KOPT-K1 (cell line): Measurements from ENCODE around the gene SEZ6L.
"Not testable (repeated sequence)": the region's sequence is repeated elsewhere in the genome, so short reads cannot be mapped to it uniquely, and the experiment has no call there.

Experiments used
- H3K27ac ChIP-seq: fragments of 200-600 bp; sonication (generic); 2 replicates; pipeline ENCODE4 v1.5.1; 2016; ENCODE audit warnings: antibody characterized with exemption, mild to moderate bottlenecking, low read depth, low read length; ENCODE audit not compliant: poor library complexity, severe bottlenecking
- H3K36me3 ChIP-seq: fragments of 200-600 bp; sonication (generic); 2 replicates; pipeline ENCODE4 v1.5.1; 2017; ENCODE audit warnings: antibody characterized with exemption, mild to moderate bottlenecking, low read length, moderate library complexity; ENCODE audit not compliant: insufficient read depth
- H3K9me3 ChIP-seq: fragments of 200-600 bp; sonication (generic); 2 replicates; pipeline ENCODE4 v1.5.1; 2017; ENCODE audit warnings: antibody characterized with exemption, low read length, mild to moderate bottlenecking; ENCODE audit not compliant: insufficient read depth, poor library complexity, severe bottlenecking

Gene SEZ6L

GRCh38 chr22:26404851-26405421 lies 235.7 kb downstream of the SEZ6L start:
- H3K27ac ChIP-seq: no peak overlapping the region

DNA sequence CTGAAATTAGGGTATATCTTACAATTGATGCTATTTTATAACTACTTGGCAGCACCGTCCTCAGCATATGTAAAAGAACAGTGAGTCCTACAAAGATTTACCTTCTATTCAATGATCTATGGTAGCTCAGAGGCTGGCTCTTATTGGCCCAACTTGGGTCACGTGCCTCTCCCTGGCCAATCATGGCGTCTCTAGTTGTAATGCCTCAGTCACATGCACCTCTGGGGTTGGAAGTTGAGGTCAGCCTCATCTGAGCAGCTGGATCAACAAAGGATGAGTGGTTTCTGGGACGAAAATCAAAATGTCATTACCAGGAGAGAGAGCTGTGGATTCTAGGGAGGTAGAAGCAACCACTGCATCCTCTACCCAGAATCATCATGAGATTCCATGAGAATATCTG lies 236.9 kb downstream of the SEZ6L start:
- Histone ChIP-seq H3K9me3 (peaks cover 5% of the 10 kb centered on the region), H3K36me3 (no peaks in the 10 kb centered on the region), H3K27ac (no peak overlapping the region)

More at GRCh38 chr22:26404851-26405421, 235.7 kb downstream of the SEZ6L start:
- Histone ChIP-seq H3K36me3 (no peaks in the 10 kb centered on the region), H3K9me3 (peaks cover 5% of the 10 kb centered on the region)

DNA sequence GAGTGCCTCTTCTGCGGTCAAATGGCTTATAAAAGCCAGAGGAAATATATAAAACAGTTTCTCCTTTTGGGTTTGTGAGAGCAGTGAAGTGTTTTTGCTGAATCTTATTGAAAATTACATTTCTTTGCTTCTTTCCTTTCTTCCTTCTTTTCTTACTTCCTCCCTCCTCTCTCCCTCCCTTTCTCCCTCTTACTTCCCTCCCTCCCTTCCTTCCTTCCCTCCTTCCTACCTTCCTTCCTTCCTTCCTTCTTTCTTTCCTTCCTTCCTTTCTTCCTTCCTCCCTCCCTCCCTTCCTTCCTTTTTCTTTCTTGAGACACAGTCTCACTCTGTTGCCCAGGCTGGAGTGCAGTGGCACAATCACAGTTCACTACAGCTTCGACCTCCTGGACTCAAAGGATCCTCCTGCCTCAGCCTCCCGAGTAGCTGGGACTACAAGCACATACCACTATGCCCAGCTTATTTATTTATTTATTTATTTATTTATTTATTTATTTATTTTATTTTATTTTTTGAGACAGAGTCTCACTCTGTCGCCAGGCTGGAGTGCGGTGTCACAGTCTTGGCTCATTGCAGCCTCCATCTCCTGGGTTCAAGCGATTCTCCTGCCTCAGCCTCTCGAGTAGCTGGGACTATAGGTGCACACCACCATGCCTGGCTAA lies 239.4 kb downstream of the SEZ6L start:
- not testable (repeated sequence) for H3K9me3 ChIP-seq

GRCh38 chr22:26409719-26410335 lies 240.6 kb downstream of the SEZ6L start:
- Histone ChIP-seq H3K36me3 (no peaks in the 10 kb centered on the region), H3K9me3 (peaks cover 5% of the 10 kb centered on the region)

More for the DNA sequence above, 239.4 kb downstream of the SEZ6L start:
- H3K36me3 ChIP-seq, H3K27ac ChIP-seq: not testable (repeated sequence)

DNA sequence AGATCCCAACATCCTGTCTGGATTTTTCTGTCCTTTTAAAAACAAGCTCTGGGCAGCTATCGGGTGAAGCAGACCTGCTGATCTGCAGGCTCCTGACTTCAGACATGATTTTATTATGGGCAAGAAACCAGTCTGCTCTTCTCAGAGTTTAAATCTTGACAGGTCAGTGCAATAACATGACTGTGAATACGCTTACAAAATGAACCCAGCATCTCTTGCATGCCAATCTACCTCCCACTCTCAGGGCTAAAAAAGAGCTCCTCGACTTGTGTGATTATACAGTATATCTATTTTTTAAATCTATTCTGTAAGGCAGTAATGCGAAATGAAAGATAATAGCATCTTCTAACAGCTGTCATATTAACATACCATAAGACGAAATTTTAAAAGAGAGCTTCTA lies 241.1 kb downstream of the SEZ6L start:
- Histone ChIP-seq H3K36me3 (no peaks in the 10 kb centered on the region), H3K27ac (no peak overlapping the region), H3K9me3 (peaks cover 5% of the 10 kb centered on the region)

More at GRCh38 chr22:26409719-26410335, 240.6 kb downstream of the SEZ6L start:
- no peak overlapping the region for H3K27ac ChIP-seq

DNA sequence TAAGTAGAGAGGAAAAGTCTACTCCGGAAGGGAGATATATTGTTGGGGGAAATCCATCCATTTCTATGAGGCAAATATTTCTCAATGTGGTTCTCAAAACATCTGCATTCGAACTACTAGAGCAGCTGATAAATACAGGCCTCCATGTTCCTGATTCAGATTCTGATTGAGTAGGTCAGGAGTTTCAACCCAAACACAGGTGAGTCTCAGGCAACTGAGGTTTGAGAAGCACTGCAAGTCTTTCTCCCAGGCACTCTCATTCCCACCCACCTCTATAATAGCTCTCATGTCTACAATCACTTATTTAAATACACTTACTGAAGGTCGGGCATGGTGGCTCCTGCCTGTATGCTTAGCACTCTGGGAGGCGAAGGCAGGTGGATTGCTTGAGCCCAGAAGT lies 245.1 kb downstream of the SEZ6L start:
- H3K9me3 ChIP-seq: no peaks in the 10 kb centered on the region

DNA sequence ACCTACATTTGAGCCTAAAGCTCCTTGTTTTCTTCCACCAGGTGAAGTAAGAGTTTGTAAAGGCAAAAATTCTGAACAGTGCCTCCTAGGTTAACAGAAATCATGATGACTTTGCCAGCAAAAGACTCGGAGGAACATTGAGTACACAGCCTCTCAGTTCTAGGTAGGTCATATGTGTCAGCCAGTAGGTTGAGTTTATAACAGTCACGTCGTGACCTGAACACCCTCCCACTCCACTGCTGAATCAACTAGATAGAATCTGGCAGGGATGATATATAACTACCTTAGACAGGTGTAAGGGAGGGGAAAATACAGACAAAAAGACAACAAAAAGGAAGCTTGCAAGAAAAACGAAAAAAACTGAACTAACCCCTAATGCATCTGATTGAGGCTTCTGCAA lies 247.0 kb downstream of the SEZ6L start:
- Histone ChIP-seq H3K27ac (no peak overlapping the region), H3K9me3 (no peaks in the 10 kb centered on the region), H3K36me3 (no peaks in the 10 kb centered on the region)

More for the DNA sequence above, 245.1 kb downstream of the SEZ6L start:
- Histone ChIP-seq H3K36me3 (no peaks in the 10 kb centered on the region), H3K27ac (no peak overlapping the region)

DNA sequence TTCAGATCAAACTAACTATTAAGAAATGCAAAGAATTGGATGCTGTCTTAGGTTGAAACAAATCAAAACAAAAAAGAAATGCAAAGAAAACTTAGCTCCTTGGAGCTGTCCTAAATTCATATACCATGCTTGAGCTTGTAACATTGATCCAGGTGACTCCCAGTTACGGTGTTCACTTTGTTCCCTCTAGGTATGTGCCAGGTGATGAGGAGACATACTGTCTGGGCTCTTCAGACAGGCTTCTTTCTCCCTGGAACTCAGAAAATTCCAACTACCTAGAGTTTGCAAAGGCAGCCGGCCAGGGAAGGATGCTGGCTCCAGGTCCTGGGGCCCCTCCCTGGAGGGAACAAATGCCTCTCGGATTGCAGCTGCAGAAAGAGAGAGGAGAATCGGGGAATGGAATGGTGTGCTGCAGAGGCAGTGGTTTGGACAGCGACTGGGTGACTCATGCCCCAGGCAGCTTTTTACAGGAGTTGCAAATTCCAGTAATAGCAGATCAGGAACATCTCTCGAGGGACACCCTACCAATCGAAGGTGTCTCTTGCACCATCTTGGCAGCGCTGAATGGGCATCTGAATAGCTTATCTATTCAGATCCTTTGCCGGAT lies 247.5 kb downstream of the SEZ6L start:
- no peaks in the 10 kb centered on the region for H3K36me3 ChIP-seq
- H3K27ac ChIP-seq: no peak overlapping the region
- no peaks in the 10 kb centered on the region for H3K9me3 ChIP-seq

DNA sequence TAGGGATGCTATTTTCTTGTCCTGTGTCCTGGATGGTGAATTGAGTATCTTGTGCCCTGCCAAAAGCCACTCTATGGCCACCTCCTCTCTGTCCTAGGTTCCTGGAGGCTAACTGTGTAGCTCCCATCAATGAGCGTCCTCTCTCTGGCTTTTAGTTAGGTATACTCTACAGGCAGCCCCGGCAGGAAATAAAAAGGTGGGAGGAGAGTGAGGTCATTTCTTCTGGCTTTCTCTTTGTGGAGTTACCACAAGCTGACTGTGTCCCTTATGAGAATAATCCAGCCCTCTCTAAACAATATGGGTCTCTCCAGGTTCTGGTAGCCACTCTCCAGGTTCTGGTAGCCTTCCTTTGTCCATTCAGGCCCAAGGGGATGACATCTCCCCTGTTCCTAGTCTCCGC lies 248.1 kb downstream of the SEZ6L start:
- Histone ChIP-seq H3K27ac (no peak overlapping the region), H3K36me3 (no peaks in the 10 kb centered on the region), H3K9me3 (peaks cover 3% of the 10 kb centered on the region)

GRCh38 chr22:26418620-26419019 lies 249.4 kb downstream of the SEZ6L start:
- no peaks in the 10 kb centered on the region for H3K36me3 ChIP-seq
- no peak overlapping the region for H3K27ac ChIP-seq
- H3K9me3 ChIP-seq: peaks cover 15% of the 10 kb centered on the region

DNA sequence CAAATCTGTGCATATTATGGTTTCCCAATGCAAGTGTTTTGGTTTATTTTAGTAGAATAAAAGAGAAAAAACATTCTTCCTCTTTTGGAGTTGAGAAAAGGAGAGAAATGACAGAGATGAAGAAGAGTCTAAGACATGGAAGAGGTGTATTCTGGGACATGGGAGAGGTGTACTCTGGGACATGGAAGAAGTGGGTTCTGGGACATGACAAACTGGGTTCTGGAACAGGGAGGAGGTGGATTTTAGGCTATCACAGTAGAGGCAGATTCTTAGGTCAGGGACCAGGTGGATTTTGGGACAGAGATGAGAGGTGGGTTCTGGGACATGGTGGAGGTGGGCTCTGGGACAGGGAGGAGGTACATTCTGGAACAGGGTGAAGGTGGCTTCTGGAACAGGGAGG lies 257.7 kb downstream of the SEZ6L start:
- Histone ChIP-seq H3K9me3 (peaks cover 17% of the 10 kb centered on the region), H3K36me3 (no peaks in the 10 kb centered on the region), H3K27ac (no peak overlapping the region)

DNA sequence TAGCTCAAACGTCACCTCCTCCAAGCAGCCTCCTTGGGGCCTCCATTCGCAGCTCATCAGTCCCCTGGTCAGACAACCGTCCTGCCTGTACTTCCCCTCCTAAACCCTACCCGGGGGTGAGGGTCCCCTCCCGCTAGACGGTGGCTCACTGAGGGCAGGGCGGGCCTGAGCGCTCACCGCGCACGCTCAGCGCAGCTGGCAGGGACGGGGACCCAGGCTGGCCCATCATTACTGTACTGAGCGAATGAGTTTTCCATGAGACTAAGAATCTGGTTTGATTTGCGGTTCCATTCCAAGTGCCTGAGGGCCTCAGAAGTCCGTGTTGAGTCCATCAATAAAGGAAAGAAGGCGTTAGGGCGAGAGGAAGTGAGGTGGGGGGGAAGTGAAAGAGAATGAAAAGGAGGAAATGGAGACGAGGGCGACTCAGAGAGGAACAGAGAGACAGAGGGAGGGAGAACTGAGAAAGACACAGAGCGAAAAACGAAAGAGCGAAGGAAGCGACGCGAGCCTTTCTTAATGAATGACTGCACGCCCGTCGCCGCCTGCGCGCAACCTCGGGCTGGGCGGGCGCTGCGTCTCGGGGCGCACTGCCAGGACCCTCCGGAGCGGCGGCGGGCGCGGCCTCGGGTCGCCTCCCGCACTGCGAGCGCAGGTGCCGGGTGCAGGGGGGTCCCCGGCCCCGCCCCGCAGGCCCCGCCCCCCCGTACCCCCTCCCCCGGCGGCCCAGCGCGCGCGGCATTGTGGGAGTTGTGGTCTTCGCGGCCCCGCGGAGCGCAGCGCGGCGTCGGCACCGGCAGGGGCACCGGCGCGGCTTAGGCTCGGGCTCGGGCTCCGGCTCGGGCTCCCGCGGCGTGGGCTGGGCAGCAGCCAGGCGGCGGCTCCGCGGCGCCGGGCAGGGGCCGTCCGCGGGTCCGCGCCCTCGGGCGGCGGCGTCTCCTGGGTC lies 259.5 kb downstream of the SEZ6L start, which contains the start of gene ASPHD2:
Gene ASPHD2, plus strand, starts transcription at position 746 of the 943 bp plus-strand sequence. CDS start 4,356 bp downstream, outside the sequence.
- Histone ChIP-seq H3K27ac (peak within 1 kb of the TSS; percentile 69), H3K36me3 (no peaks in the 10 kb centered on the region), H3K9me3 (peaks cover under 1% of the 10 kb centered on the region)

DNA sequence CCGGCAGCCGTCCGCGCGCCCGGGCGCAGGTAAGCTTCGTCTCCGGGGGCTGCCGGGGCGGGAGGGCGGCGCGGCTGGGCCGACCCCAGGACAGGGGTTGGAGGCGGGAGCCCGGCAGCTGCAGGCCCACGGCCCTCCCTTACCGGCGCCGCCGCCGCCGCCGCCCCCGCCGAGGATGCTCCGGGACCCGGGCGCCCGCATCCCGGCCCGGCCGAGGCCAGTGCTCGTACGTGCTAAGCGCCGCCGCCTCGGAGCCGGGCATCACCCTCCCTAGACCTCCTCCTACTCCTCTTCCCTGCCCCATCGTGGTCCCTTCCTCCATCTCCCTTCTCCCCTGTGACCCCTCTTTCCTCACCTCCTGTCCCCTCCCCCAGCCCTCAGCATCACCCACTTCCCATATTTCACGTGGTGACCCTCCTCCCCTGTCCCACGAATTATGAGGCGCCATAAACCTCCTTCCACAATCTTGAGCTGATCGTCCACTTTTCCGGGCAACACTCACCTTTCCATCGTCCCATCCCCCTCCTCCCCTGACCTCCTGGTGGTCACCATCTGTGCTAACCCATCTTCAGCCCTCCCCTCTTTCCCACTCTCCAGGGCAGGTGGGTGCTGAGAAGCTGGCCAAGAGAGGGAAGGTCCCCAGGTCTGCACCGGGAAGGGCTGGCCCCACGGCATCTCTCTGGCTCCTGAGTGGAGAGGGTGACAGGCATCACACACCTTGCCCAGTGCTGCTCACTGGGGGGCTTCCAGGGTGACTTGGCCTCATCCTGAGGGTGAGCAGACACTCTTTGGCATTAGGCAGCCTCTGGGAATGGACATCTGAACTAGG lies 260.4 kb downstream of the SEZ6L start:
- peaks cover 3% of the 10 kb centered on the region; the same call in 1 of the 2 replicates for H3K36me3 ChIP-seq
- H3K27ac ChIP-seq: no peak overlapping the region
- H3K9me3 ChIP-seq: no peaks in the 10 kb centered on the region

GRCh38 chr22:26430600-26430999 lies 261.3 kb downstream of the SEZ6L start:
- peaks cover 3% of the 10 kb centered on the region; the same call in 1 of the 2 replicates for H3K36me3 ChIP-seq
- H3K27ac ChIP-seq: no peak overlapping the region
- no peaks in the 10 kb centered on the region for H3K9me3 ChIP-seq
